ENCODE measurements around the gene MKNK2. TPM values are rescaled to one million over a fixed set of nuclear protein-coding genes. Genes with fewer than 3 reads are reported as not detected.
A peak's percentile ranks its signal among the peaks of the same experiment; 100 is the strongest.

MKNK2 gene
- total and polyA plus RNA-seq, 2 of the 13 experiments (the other 11 are each of a cell fraction or from before 2014, with no cell fraction given) = 44.9 to 112 TPM

- TF ChIP-seq, protein P1, sequence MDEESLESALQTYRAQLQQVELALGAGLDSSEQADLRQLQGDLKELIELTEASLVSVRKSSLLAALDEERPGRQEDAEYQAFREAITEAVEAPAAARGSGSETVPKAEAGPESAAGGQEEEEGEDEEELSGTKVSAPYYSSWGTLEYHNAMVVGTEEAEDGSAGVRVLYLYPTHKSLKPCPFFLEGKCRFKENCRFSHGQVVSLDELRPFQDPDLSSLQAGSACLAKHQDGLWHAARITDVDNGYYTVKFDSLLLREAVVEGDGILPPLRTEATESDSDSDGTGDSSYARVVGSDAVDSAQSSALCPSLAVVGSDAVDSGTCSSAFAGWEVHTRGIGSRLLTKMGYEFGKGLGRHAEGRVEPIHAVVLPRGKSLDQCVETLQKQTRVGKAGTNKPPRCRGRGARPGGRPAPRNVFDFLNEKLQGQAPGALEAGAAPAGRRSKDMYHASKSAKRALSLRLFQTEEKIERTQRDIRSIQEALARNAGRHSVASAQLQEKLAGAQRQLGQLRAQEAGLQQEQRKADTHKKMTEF (CRISPR knock-in tag; IDR thresholded peaks at IDR 0.05) = peak; percentile 43
- TF ChIP-seq GATA4 (IDR thresholded peaks at IDR 0.05; ENCODE audit: borderline replicate concordance, low read depth) (no peak), CCAR2 (optimal IDR thresholded peaks at IDR 0.05; ENCODE audit: low read depth, low read length) (no peak), ZNF17 (CRISPR knock-in tag; IDR thresholded peaks at IDR 0.05) (no peak), NFIC (IDR thresholded peaks at IDR 0.05; ENCODE audit: low read length) (no peak), ZSCAN9 (CRISPR knock-in tag; IDR thresholded peaks at IDR 0.05; ENCODE audit: borderline replicate concordance) (peak; percentile 33; the same call in 1 of the 2 replicates), NRL (CRISPR knock-in tag; IDR thresholded peaks at IDR 0.05; ENCODE audit: borderline replicate concordance) (no peak), ZFYVE20 (CRISPR knock-in tag; IDR thresholded peaks at IDR 0.05; ENCODE audit: borderline replicate concordance, low read depth) (no peak; the same call in 1 of the 2 replicates), ZNF850 (CRISPR knock-in tag; conservative IDR thresholded peaks at IDR 0.05) (no peak), PHF21A (CRISPR knock-in tag; IDR thresholded peaks at IDR 0.05) (peak; percentile 60; the same call in 1 of the 2 replicates), HMGXB3 (CRISPR knock-in tag; IDR thresholded peaks at IDR 0.05; ENCODE audit: borderline replicate concordance) (no peak), ZNF30 (CRISPR knock-in tag; IDR thresholded peaks at IDR 0.05) (no peak), GABPB1 (CRISPR knock-in tag; IDR thresholded peaks at IDR 0.05) (no peak; the same call in 1 of the 2 replicates), ZNF747 (CRISPR knock-in tag; IDR thresholded peaks at IDR 0.05; ENCODE audit: borderline replicate concordance) (0 out of 2 replicates have a peak, but pooled peaks have one; percentile 36), ZNF331 (CRISPR knock-in tag; IDR thresholded peaks at IDR 0.05) (peak; percentile 59), ZNF263 (CRISPR knock-in tag; IDR thresholded peaks at IDR 0.05) (peak; percentile 91), XRCC5 (optimal IDR thresholded peaks at IDR 0.05; ENCODE audit: low read length) (peak; percentile 63), GLI4 (CRISPR knock-in tag; IDR thresholded peaks at IDR 0.05; ENCODE audit: borderline replicate concordance) (no peak)
- TF ChIP-seq, protein P2, sequence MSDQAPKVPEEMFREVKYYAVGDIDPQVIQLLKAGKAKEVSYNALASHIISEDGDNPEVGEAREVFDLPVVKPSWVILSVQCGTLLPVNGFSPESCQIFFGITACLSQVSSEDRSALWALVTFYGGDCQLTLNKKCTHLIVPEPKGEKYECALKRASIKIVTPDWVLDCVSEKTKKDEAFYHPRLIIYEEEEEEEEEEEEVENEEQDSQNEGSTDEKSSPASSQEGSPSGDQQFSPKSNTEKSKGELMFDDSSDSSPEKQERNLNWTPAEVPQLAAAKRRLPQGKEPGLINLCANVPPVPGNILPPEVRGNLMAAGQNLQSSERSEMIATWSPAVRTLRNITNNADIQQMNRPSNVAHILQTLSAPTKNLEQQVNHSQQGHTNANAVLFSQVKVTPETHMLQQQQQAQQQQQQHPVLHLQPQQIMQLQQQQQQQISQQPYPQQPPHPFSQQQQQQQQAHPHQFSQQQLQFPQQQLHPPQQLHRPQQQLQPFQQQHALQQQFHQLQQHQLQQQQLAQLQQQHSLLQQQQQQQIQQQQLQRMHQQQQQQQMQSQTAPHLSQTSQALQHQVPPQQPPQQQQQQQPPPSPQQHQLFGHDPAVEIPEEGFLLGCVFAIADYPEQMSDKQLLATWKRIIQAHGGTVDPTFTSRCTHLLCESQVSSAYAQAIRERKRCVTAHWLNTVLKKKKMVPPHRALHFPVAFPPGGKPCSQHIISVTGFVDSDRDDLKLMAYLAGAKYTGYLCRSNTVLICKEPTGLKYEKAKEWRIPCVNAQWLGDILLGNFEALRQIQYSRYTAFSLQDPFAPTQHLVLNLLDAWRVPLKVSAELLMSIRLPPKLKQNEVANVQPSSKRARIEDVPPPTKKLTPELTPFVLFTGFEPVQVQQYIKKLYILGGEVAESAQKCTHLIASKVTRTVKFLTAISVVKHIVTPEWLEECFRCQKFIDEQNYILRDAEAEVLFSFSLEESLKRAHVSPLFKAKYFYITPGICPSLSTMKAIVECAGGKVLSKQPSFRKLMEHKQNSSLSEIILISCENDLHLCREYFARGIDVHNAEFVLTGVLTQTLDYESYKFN (CRISPR knock-in tag; conservative IDR thresholded peaks at IDR 0.05) = peak; percentile 35
- TF ChIP-seq, protein P3, sequence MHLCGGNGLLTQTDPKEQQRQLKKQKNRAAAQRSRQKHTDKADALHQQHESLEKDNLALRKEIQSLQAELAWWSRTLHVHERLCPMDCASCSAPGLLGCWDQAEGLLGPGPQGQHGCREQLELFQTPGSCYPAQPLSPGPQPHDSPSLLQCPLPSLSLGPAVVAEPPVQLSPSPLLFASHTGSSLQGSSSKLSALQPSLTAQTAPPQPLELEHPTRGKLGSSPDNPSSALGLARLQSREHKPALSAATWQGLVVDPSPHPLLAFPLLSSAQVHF (CRISPR knock-in tag; IDR thresholded peaks at IDR 0.05) = no peak
Measured at GRCh38 chr19:2049741-2050348, 1.2 kb downstream of the MKNK2 start (continued).

Measured in HepG2 (cell line).